ENCODE results near the gene CLEC2L. TPM values are rescaled to one million over a fixed set of nuclear protein-coding genes. Genes with fewer than 3 reads are reported as not detected.

The CLEC2L gene
- total RNA-seq, 2 experiments from 2014 or later: not detected

GRCh38 chr7:139567647-139568345 is 44.3 kb downstream of the CLEC2L start:
- Mint-ChIP-seq H3K9me3 (no peaks in the 10 kb centered on the region), H3K4me3 (no peak overlapping the region), H3K4me1 (peaks cover 2% of the 10 kb centered on the region), H3K27me3 (no peaks in the 10 kb centered on the region), H3K36me3 (ENCODE audit: low read depth) (no peaks in the 10 kb centered on the region), H3K27ac (no peak overlapping the region)
- POLR2A ChIA-PET: no interaction called here
- DNase-seq: no peak
- CTCF ChIA-PET: no interaction called here

GRCh38 chr7:139568346-139568675 is 44.8 kb downstream of the CLEC2L start:
- Mint-ChIP-seq H3K27me3 (no peaks in the 10 kb centered on the region), H3K4me3 (no peak overlapping the region), H3K27ac (no peak overlapping the region), H3K4me1 (peaks cover 2% of the 10 kb centered on the region), H3K9me3 (no peaks in the 10 kb centered on the region), H3K36me3 (ENCODE audit: low read depth) (no peaks in the 10 kb centered on the region)
- POLR2A ChIA-PET: no interaction called here
- no peak for DNase-seq
- CTCF ChIA-PET: no interaction called here

- Mint-ChIP-seq H3K4me3 (no peak overlapping the region), H3K4me1 (peaks cover 2% of the 10 kb centered on the region), H3K27ac (no peak overlapping the region), H3K9me3 (no peaks in the 10 kb centered on the region), H3K36me3 (ENCODE audit: low read depth) (no peaks in the 10 kb centered on the region), H3K27me3 (no peaks in the 10 kb centered on the region)
- ChIA-PET POLR2A (no interaction called here), CTCF (no interaction called here)
- no peak for DNase-seq
Measured at GRCh38 chr7:139568813-139569490, 45.5 kb downstream of the CLEC2L start.

- no peak overlapping the region for H3K27ac Mint-ChIP-seq
- H3K4me1 Mint-ChIP-seq: peaks cover 2% of the 10 kb centered on the region
- no peak overlapping the region for H3K4me3 Mint-ChIP-seq
- H3K9me3 Mint-ChIP-seq: no peaks in the 10 kb centered on the region
- ChIA-PET POLR2A (no interaction called here), CTCF (no interaction called here)
- DNase-seq: no peak
- H3K36me3 Mint-ChIP-seq (ENCODE audit: low read depth): no peaks in the 10 kb centered on the region
- no peaks in the 10 kb centered on the region for H3K27me3 Mint-ChIP-seq
Measured at GRCh38 chr7:139570119-139570518, 46.6 kb downstream of the CLEC2L start.

- Mint-ChIP-seq H3K27ac (no peak overlapping the region), H3K4me1 (no peaks in the 10 kb centered on the region), H3K36me3 (ENCODE audit: low read depth) (no peaks in the 10 kb centered on the region), H3K27me3 (no peaks in the 10 kb centered on the region), H3K4me3 (no peak overlapping the region), H3K9me3 (no peaks in the 10 kb centered on the region)
- no peak for DNase-seq
- ChIA-PET POLR2A (no interaction called here), CTCF (no interaction called here)
Measured at GRCh38 chr7:139570626-139571025, 47.1 kb downstream of the CLEC2L start.

GRCh38 chr7:139571190-139571589 is 47.7 kb downstream of the CLEC2L start:
- Mint-ChIP-seq H3K27me3 (no peaks in the 10 kb centered on the region), H3K27ac (no peak overlapping the region), H3K4me1 (no peaks in the 10 kb centered on the region), H3K4me3 (no peak overlapping the region), H3K9me3 (no peaks in the 10 kb centered on the region), H3K36me3 (ENCODE audit: low read depth) (no peaks in the 10 kb centered on the region)
- ChIA-PET POLR2A (no interaction called here), CTCF (no interaction called here)
- DNase-seq: no peak

- no peaks in the 10 kb centered on the region for H3K27me3 Mint-ChIP-seq
- no peaks in the 10 kb centered on the region for H3K4me1 Mint-ChIP-seq
- no peak overlapping the region for H3K27ac Mint-ChIP-seq
- ChIA-PET POLR2A (no interaction called here), CTCF (no interaction called here)
- H3K36me3 Mint-ChIP-seq (ENCODE audit: low read depth): no peaks in the 10 kb centered on the region
- DNase-seq: no peak
- no peaks in the 10 kb centered on the region for H3K9me3 Mint-ChIP-seq
- H3K4me3 Mint-ChIP-seq: no peak overlapping the region
Measured at GRCh38 chr7:139571651-139572050, 48.2 kb downstream of the CLEC2L start.

GRCh38 chr7:139572071-139572470 is 48.6 kb downstream of the CLEC2L start:
- no peaks in the 10 kb centered on the region for H3K36me3 Mint-ChIP-seq (ENCODE audit: low read depth)
- H3K27me3 Mint-ChIP-seq: no peaks in the 10 kb centered on the region
- DNase-seq: no peak
- no peaks in the 10 kb centered on the region for H3K9me3 Mint-ChIP-seq
- ChIA-PET POLR2A (no interaction called here), CTCF (no interaction called here)
- H3K27ac Mint-ChIP-seq: no peak overlapping the region
- no peaks in the 10 kb centered on the region for H3K4me1 Mint-ChIP-seq
- no peak overlapping the region for H3K4me3 Mint-ChIP-seq

- no peaks in the 10 kb centered on the region for H3K36me3 Mint-ChIP-seq (ENCODE audit: low read depth)
- no peak for DNase-seq
- ChIA-PET POLR2A (no interaction called here), CTCF (no interaction called here)
- no peaks in the 10 kb centered on the region for H3K9me3 Mint-ChIP-seq
- H3K27ac Mint-ChIP-seq: no peak overlapping the region
- no peaks in the 10 kb centered on the region for H3K27me3 Mint-ChIP-seq
- no peaks in the 10 kb centered on the region for H3K4me1 Mint-ChIP-seq
- no peak overlapping the region for H3K4me3 Mint-ChIP-seq
Measured at GRCh38 chr7:139572704-139573385, 49.4 kb downstream of the CLEC2L start.

- POLR2A ChIA-PET: no interaction called here
- peaks cover 3% of the 10 kb centered on the region for H3K36me3 Mint-ChIP-seq (ENCODE audit: low read depth)
- CTCF ChIA-PET: no interaction called here
Measured at GRCh38 chr7:139573871-139574270, 50.4 kb downstream of the CLEC2L start.

GRCh38 chr7:139574618-139575337 is 51.3 kb downstream of the CLEC2L start:
- CTCF ChIA-PET: no interaction called here
- H3K4me1 Mint-ChIP-seq: no peaks in the 10 kb centered on the region

More at GRCh38 chr7:139573871-139574270, 50.4 kb downstream of the CLEC2L start:
- no peak for DNase-seq
- no peak overlapping the region for H3K27ac Mint-ChIP-seq
- H3K9me3 Mint-ChIP-seq: no peaks in the 10 kb centered on the region
- H3K4me3 Mint-ChIP-seq: no peak overlapping the region
- no peaks in the 10 kb centered on the region for H3K4me1 Mint-ChIP-seq
- no peaks in the 10 kb centered on the region for H3K27me3 Mint-ChIP-seq

GRCh38 chr7:139575338-139575680 is 51.8 kb downstream of the CLEC2L start:
- H3K4me1 Mint-ChIP-seq: no peaks in the 10 kb centered on the region
- no peak for DNase-seq
- no peaks in the 10 kb centered on the region for H3K9me3 Mint-ChIP-seq
- ChIA-PET POLR2A (no interaction called here), CTCF (no interaction called here)
- no peak overlapping the region for H3K4me3 Mint-ChIP-seq
- peaks cover 3% of the 10 kb centered on the region for H3K36me3 Mint-ChIP-seq (ENCODE audit: low read depth)
- no peak overlapping the region for H3K27ac Mint-ChIP-seq
- no peaks in the 10 kb centered on the region for H3K27me3 Mint-ChIP-seq

More at GRCh38 chr7:139574618-139575337, 51.3 kb downstream of the CLEC2L start:
- no peaks in the 10 kb centered on the region for H3K27me3 Mint-ChIP-seq
- POLR2A ChIA-PET: no interaction called here
- no peak overlapping the region for H3K4me3 Mint-ChIP-seq
- peaks cover 3% of the 10 kb centered on the region for H3K36me3 Mint-ChIP-seq (ENCODE audit: low read depth)
- DNase-seq: no peak
- H3K9me3 Mint-ChIP-seq: no peaks in the 10 kb centered on the region
- no peak overlapping the region for H3K27ac Mint-ChIP-seq

GRCh38 chr7:139576179-139576973 is 52.9 kb downstream of the CLEC2L start:
- no peaks in the 10 kb centered on the region for H3K4me1 Mint-ChIP-seq
- no peak overlapping the region for H3K27ac Mint-ChIP-seq
- H3K36me3 Mint-ChIP-seq (ENCODE audit: low read depth): peaks cover 3% of the 10 kb centered on the region
- POLR2A ChIA-PET: no interaction called here
- H3K9me3 Mint-ChIP-seq: no peaks in the 10 kb centered on the region
- peak; percentile 12 for DNase-seq
- CTCF ChIA-PET: interaction anchor here (0.6 kb wide), 1 partner anchor 151 kb away, joined by 4 read pairs; no protein-coding TSS in a partner anchor
- no peaks in the 10 kb centered on the region for H3K27me3 Mint-ChIP-seq
- no peak overlapping the region for H3K4me3 Mint-ChIP-seq

Data from activated CD4-positive, alpha-beta memory T cell treated with anti-CD3 and anti-CD28 coated beads, Interleukin-2, amount 10 ng/mL, durations not matched to agents 7 days and 5 days (primary cell).